ENCODE data around the gene ALDOB.
"Not testable (repeated sequence)": the region's sequence is repeated elsewhere in the genome, so short reads cannot be mapped to it uniquely, and the experiment has no call there.

The ALDOB gene

GRCh38 chr9:101419863-101420262, 15.7 kb downstream of the ALDOB start:
- DNase-seq = no peak

- no peak for DNase-seq
Observed at GRCh38 chr9:101418518-101419430, 16.8 kb downstream of the ALDOB start.

GRCh38 chr9:101417977-101418376, 17.6 kb downstream of the ALDOB start:
- no peak for DNase-seq

- no peak for DNase-seq
Observed at GRCh38 chr9:101417389-101417788, 18.2 kb downstream of the ALDOB start.

GRCh38 chr9:101415578-101415977, 20.0 kb downstream of the ALDOB start:
- DNase-seq = no peak

- DNase-seq = no peak
Observed at GRCh38 chr9:101414839-101415238, 20.7 kb downstream of the ALDOB start.

GRCh38 chr9:101409079-101409477, 26.5 kb downstream of the ALDOB start:
- DNase-seq = no peak

GRCh38 chr9:101408374-101409078, 27.0 kb downstream of the ALDOB start:
- no peak for DNase-seq

GRCh38 chr9:101403516-101404285, 31.9 kb downstream of the ALDOB start:
- no peak for DNase-seq

- no peak for DNase-seq
Observed at GRCh38 chr9:101400120-101400519, 35.5 kb downstream of the ALDOB start.

- no peak for DNase-seq
Observed at GRCh38 chr9:101399643-101399970, 36.0 kb downstream of the ALDOB start.

- DNase-seq = no peak
Observed at GRCh38 chr9:101398930-101399642, 36.5 kb downstream of the ALDOB start.

- DNase-seq = peak; percentile 76 to 86
Observed at GRCh38 chr9:101398068-101398929, 37.3 kb downstream of the ALDOB start, which contains the start of the genes MRPL50 and ZNF189. Gene MRPL50, minus strand, starts transcription at chr9:101398618. Its CDS starts 26 bp downstream, at chr9:101398592. Gene ZNF189, plus strand, starts transcription at chr9:101398851. Its CDS starts 306 bp downstream, at chr9:101399157.

GRCh38 chr9:101397746-101398067, 37.9 kb downstream of the ALDOB start:
- no peak for DNase-seq

- DNase-seq = no peak
Observed at GRCh38 chr9:101394687-101395086, 40.9 kb downstream of the ALDOB start.

GRCh38 chr9:101393135-101393534, 42.4 kb downstream of the ALDOB start:
- no peak for DNase-seq

GRCh38 chr9:101388507-101388993, 47.0 kb downstream of the ALDOB start:
- DNase-seq = no peak

GRCh38 chr9:101387871-101388506, 47.6 kb downstream of the ALDOB start:
- peak in 1 of 2 experiments; percentile 0 for DNase-seq

GRCh38 chr9:101384873-101385536, 50.6 kb downstream of the ALDOB start, which contains the start of gene BAAT:
Gene BAAT, minus strand, starts transcription at chr9:101385006. Its CDS starts 13,602 bp downstream, at chr9:101371404.
- not testable (repeated sequence) for DNase-seq

- DNase-seq = no peak
Observed at GRCh38 chr9:101383361-101383760, 52.2 kb downstream of the ALDOB start.
